Neural cell (in vitro differentiated cells): ENCODE results near the gene RRH.

ENCODE experiments used
- RAD21 ChIP-seq: fragments of 450-650 bp; conservative IDR thresholded peaks from 2 replicates; pipeline ENCODE4 v1.6.1; 2014; ENCODE audit warnings: antibody characterized with exemption, mild to moderate bottlenecking, moderate library complexity
- TF ChIP-seq, protein P1 (sequence below): fragments of 450-650 bp; IDR thresholded peaks from 2 replicates; pipeline ENCODE4 v1.5.1; 2014; ENCODE audit warnings: antibody characterized with exemption, mild to moderate bottlenecking, moderate library complexity; ENCODE audit not compliant: poor library complexity, severe bottlenecking

DNA sequence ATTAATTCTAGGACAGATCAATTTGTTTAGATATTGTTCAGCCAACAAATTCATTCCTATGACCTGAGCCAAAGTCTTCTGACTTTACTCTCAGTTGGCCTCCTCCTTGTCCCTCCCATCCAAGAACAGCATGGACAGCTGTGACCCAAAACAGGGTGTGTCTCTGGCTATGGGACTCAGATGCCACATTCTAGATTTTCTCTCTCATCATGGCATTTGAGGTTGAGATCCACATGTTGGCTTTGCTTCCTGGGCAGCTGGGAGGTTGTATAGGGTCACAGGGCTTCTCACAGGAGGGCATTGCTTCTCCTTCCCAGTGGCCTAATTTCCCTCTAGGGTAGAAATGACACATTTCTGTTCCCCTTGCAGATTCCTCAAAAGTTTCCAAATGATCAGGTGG is 62.3 kb downstream of the RRH start:
- TF ChIP-seq RAD21 = no peak
- TF ChIP-seq, protein P1, sequence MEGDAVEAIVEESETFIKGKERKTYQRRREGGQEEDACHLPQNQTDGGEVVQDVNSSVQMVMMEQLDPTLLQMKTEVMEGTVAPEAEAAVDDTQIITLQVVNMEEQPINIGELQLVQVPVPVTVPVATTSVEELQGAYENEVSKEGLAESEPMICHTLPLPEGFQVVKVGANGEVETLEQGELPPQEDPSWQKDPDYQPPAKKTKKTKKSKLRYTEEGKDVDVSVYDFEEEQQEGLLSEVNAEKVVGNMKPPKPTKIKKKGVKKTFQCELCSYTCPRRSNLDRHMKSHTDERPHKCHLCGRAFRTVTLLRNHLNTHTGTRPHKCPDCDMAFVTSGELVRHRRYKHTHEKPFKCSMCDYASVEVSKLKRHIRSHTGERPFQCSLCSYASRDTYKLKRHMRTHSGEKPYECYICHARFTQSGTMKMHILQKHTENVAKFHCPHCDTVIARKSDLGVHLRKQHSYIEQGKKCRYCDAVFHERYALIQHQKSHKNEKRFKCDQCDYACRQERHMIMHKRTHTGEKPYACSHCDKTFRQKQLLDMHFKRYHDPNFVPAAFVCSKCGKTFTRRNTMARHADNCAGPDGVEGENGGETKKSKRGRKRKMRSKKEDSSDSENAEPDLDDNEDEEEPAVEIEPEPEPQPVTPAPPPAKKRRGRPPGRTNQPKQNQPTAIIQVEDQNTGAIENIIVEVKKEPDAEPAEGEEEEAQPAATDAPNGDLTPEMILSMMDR = no peak
